NCI-H510A treated with DMSO at 0.1 percent for 48 hours (cell line): Measurements from ENCODE around the gene EIF4EBP2.

Experiments
- DNase-seq: peaks from one replicate; lab custom pipeline; 2025; lab: John Stamatoyannopoulos, UW

EIF4EBP2 gene

GRCh38 chr10:70461397-70462348 lies 57.7 kb downstream of the EIF4EBP2 start:
- peak; percentile 52 for DNase-seq

GRCh38 chr10:70462349-70462984 lies 58.5 kb downstream of the EIF4EBP2 start:
- no peak for DNase-seq

GRCh38 chr10:70465278-70465677 lies 61.3 kb downstream of the EIF4EBP2 start:
- DNase-seq, result no peak

GRCh38 chr10:70465832-70466231 lies 61.9 kb downstream of the EIF4EBP2 start:
- DNase-seq, result no peak

GRCh38 chr10:70466951-70467350 lies 63.0 kb downstream of the EIF4EBP2 start:
- no peak for DNase-seq

- no peak for DNase-seq
These were observed 69.0 kb downstream of the EIF4EBP2 start for GRCh38 chr10:70472799-70473454.

GRCh38 chr10:70474780-70475179 lies 70.8 kb downstream of the EIF4EBP2 start:
- DNase-seq, result no peak

- DNase-seq, result no peak
These were observed 71.7 kb downstream of the EIF4EBP2 start for GRCh38 chr10:70475661-70476060.

- DNase-seq, result no peak
These were observed 72.5 kb downstream of the EIF4EBP2 start for GRCh38 chr10:70476249-70477035.

- DNase-seq, result no peak
These were observed 73.8 kb downstream of the EIF4EBP2 start for GRCh38 chr10:70477661-70478162.
